AG04450 (cell line): ENCODE data around the gene GGT6. TPM values are rescaled to one million over a fixed set of nuclear protein-coding genes. Genes with fewer than 3 reads are reported as not detected.

Experiments used
- CTCF ChIA-PET: fragments of 300-600, 350-600 bp; formaldehyde crosslinking; extraction: SDS; loops from one replicate; lab custom pipeline; 2022; ENCODE audit warnings: antibody characterized with exemption, inconsistent platforms; lab: Charles Lee
- POLR2A ChIA-PET: fragments of 350-600 bp; formaldehyde crosslinking; extraction: SDS; loops from one replicate; lab custom pipeline; 2021; ENCODE audit warnings: antibody characterized with exemption, inconsistent platforms; lab: Yijun Ruan, JAX
- DNase-seq: peaks from one replicate; pipeline ENCODE4 v3.0.0-alpha.2; 2011; ENCODE audit warnings: low read depth, low spot score
- H3K27ac ChIP-seq: one replicate; pipeline ENCODE4 v1.5.1; 2012; ENCODE audit warnings: low read depth, low read length, control low read depth
- H3K27me3 ChIP-seq: one replicate; pipeline ENCODE4 v1.6.0; 2012; ENCODE audit warnings: low read length; ENCODE audit not compliant: control insufficient read depth, insufficient read depth
- H3K4me3 ChIP-seq: 2 replicates; pipeline ENCODE4 v1.5.1; 2011; ENCODE audit warnings: mild to moderate bottlenecking, low read depth, low read length, control low read depth
- H3K9me3 ChIP-seq: 2 replicates; pipeline ENCODE4 v1.5.1; 2012; ENCODE audit warnings: low read length; ENCODE audit not compliant: control insufficient read depth, insufficient read depth
- CTCF ChIP-seq: IDR thresholded peaks from 2 replicates; pipeline ENCODE4 v1.5.1; 2011; ENCODE audit warnings: low read depth, low read length, control low read depth, inconsistent platforms
- polyA plus RNA-seq: library from polyadenylated mRNA; depleted of rRNA; stranded (reverse); fragments of >200 nt; gene quantifications from 2 replicates; pipeline ENCODE4 v1.2.3, GENCODE V29; 2011

GGT6 gene
- polyA plus RNA-seq, 1 experiment: not detected

GRCh38 chr17:4536742-4537411, 23.5 kb downstream of the GGT6 start:
- Histone ChIP-seq H3K4me3 (no peak overlapping the region), H3K27ac (no peak overlapping the region), H3K9me3 (no peaks in the 10 kb centered on the region), H3K27me3 (no peaks in the 10 kb centered on the region)
- POLR2A ChIA-PET: no interaction called here
- CTCF ChIA-PET: interaction anchor here (0.8 kb wide), 1 partner anchor 30 kb away, joined by 3 read pairs; no protein-coding TSS in a partner anchor
- no peak for TF ChIP-seq CTCF
- DNase-seq: no peak

DNA sequence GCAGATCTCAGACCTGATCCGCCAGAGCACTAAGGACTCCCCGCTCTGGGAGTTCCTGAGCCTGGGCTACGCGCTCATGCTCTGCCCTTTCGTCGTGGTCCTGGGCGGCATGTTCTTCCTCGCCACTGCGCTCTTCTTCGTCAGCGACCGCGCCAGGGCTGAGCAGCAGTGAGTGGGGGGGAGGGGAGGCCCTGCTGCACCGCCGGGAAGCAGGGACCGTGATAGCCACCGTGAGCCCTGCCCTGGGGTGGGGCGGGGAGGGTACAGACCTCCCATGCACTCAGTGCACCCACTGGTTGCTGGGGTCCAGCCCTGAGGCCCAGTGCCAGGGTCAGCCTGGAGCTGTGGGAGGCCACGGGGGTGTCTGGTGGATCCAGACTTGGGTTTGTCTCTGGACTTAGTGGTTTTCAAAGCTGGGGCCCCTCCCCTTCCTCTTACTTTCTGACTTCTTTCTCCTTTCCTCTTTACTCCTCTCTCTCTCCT, 24.1 kb downstream of the GGT6 start:
- DNase-seq: no peak

DNA sequence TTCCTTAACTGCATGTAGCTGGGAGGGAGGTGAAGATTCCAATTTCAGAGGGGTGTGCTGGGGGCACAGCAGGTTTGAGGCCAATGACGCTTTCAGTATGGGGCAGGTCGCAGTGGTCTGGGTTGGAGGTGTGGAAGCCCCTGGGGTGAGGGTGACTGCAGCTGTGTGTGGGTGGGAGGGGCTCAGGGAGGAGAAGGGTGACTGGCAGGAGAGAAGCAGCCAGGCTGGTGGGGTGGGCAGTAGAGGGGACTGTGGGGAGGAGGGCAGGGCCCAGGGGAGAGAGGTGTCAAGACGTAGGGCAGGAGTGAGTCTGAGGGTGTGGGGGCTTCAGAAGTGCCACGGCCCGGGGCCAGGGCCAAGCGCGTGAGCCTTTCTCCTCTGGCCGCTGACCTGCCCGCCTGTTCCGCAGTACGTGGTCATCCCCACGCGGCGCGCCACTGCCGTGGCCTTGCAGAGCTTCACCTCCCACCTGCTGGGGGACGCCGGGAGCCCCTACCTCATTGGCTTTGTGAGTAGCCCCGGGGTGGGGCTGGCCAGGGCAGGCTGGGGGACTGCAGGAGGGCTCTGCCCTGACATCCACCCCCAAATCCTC, 24.6 kb downstream of the GGT6 start:
- Histone ChIP-seq H3K4me3 (no peak overlapping the region), H3K27ac (no peak overlapping the region), H3K27me3 (peaks cover 3% of the 10 kb centered on the region), H3K9me3 (no peaks in the 10 kb centered on the region)
- ChIA-PET CTCF (no interaction called here), POLR2A (no interaction called here)
- TF ChIP-seq CTCF: no peak
- DNase-seq: no peak

More for the DNA sequence above, 24.1 kb downstream of the GGT6 start:
- ChIA-PET CTCF (no interaction called here), POLR2A (no interaction called here)
- TF ChIP-seq CTCF: no peak
- Histone ChIP-seq H3K4me3 (no peak overlapping the region), H3K27ac (no peak overlapping the region), H3K27me3 (no peaks in the 10 kb centered on the region), H3K9me3 (no peaks in the 10 kb centered on the region)

GRCh38 chr17:4534928-4535666, 25.3 kb downstream of the GGT6 start:
- Histone ChIP-seq H3K9me3 (no peaks in the 10 kb centered on the region), H3K4me3 (no peak overlapping the region), H3K27me3 (peaks cover 3% of the 10 kb centered on the region), H3K27ac (no peak overlapping the region)
- no peak for TF ChIP-seq CTCF
- ChIA-PET POLR2A (no interaction called here), CTCF (no interaction called here)
- no peak for DNase-seq

GRCh38 chr17:4534515-4534914, 25.9 kb downstream of the GGT6 start:
- ChIA-PET CTCF (no interaction called here), POLR2A (no interaction called here)

More at GRCh38 chr17:4534515-4534914, 25.9 kb downstream of the GGT6 start:
- Histone ChIP-seq H3K9me3 (no peaks in the 10 kb centered on the region), H3K27me3 (peaks cover 3% of the 10 kb centered on the region), H3K27ac (no peak overlapping the region), H3K4me3 (no peak overlapping the region)
- no peak for TF ChIP-seq CTCF
- DNase-seq: no peak
